ENCODE data around the gene ARHGAP21. TPM values are rescaled to one million over a fixed set of nuclear protein-coding genes. Genes with fewer than 3 reads are reported as not detected.
A peak's percentile ranks its signal among the peaks of the same experiment; 100 is the strongest.

ARHGAP21 gene
- total and polyA plus RNA-seq, 9 of the 15 experiments (the other 6 are each of a cell fraction or from before 2014, with no cell fraction given), result 13.6 to 145 (median 60.8) TPM

DNA sequence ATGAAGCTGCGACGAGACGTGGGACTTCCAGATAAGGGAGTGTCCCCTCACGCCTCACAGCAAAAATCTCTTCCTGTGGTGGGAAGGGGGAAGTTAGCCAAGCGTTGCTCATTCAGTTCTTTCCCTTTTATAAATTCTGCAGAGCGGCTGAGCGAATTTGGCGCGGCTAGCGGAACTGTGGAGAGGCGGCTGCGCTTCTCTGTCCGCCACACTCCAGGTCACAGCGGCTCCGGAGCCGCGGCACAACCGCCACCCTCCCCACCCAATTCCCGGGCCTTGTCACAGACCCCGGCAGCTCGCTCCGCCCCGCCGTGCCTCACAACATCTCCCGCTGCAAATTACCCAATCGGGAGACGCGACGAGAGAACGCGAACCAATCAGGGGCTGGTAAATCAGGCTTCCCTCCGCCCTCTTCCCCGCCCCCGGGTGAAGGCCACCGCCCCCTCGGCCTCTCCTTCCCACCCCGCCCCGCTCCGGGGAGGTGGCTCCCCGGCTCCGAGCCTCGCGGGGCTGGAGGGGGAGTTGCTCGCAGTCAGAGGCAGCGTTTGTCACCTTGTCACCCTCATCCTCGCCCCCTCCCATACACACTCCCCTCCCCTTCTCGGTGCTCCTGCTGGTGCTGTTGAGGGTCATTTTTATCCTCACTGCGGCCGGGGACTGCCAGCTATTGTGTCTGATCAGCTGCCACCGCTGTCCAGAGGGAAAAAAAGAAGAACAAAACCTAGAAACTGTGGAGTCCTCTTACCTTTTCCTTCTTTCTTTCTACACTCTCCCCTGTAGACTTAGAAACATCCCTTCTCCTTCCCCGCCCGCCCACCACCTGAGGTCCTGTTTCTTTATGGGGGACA is 918 bp upstream of the ARHGAP21 start (continued):
- TF ChIP-seq TCF3 (CRISPR knock-in tag; IDR thresholded peaks at IDR 0.05), result no peak
- TF ChIP-seq EP400 (IDR thresholded peaks at IDR 0.05), result peak; percentile 62
- no peak for TF ChIP-seq ZNF695 (CRISPR knock-in tag; IDR thresholded peaks at IDR 0.05)
- no peak for TF ChIP-seq SETDB1 (IDR thresholded peaks at IDR 0.05; ENCODE audit: low read length)
- peak; percentile 87 for TF ChIP-seq HDAC2 (IDR thresholded peaks at IDR 0.05)
- peak; percentile 23 for TF ChIP-seq NFYB (IDR thresholded peaks at IDR 0.05; ENCODE audit: extremely low read depth, insufficient read length)
- peak in 1 of 2 experiments; percentile 22; a peak in 1 of 4 replicates for TF ChIP-seq HDAC1 (IDR thresholded peaks at IDR 0.05)
- TF ChIP-seq RAD21 (CRISPR knock-in tag; conservative IDR thresholded peaks at IDR 0.05 in 1 of 2, IDR thresholded peaks at IDR 0.05 in 1 of 2), result peak in 1 of 2 experiments; percentile 16; a peak in 1 of 4 replicates
- TF ChIP-seq, protein P1, sequence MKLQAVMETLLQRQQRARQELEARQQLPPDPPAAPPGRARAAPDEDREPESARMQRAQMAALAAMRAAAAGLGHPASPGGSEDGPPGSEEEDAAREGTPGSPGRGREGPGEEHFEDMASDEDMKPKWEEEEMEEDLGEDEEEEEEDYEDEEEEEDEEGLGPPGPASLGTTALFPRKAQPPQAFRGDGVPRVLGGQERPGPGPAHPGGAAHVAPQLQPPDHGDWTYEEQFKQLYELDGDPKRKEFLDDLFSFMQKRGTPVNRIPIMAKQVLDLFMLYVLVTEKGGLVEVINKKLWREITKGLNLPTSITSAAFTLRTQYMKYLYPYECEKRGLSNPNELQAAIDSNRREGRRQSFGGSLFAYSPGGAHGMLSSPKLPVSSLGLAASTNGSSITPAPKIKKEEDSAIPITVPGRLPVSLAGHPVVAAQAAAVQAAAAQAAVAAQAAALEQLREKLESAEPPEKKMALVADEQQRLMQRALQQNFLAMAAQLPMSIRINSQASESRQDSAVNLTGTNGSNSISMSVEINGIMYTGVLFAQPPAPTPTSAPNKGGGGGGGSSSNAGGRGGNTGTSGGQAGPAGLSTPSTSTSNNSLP (IDR thresholded peaks at IDR 0.05; ENCODE audit: borderline replicate concordance, low read depth, low read length), result no peak
- no peak for TF ChIP-seq ZC3H8 (IDR thresholded peaks at IDR 0.05)
- no peak for TF ChIP-seq NR2C2 (CRISPR knock-in tag; IDR thresholded peaks at IDR 0.05)
- TF ChIP-seq NR2C2 (tag; IDR thresholded peaks at IDR 0.05), result no peak; the same call in 1 of the 2 replicates
- no peak for TF ChIP-seq ZNF133 (CRISPR knock-in tag; IDR thresholded peaks at IDR 0.05)
- peak; percentile 54 to 59 for TF ChIP-seq NRF1 (conservative IDR thresholded peaks at IDR 0.05 in 1 of 2, IDR thresholded peaks at IDR 0.05 in 1 of 2)
- peak in 2 of 3 experiments; percentile 20 to 71 for TF ChIP-seq YY1 (IDR thresholded peaks at IDR 0.05; ENCODE audit: borderline replicate concordance in 1 of 3, control insufficient read depth in 1 of 3, extremely low read depth in 1 of 3, insufficient read depth in 3 of 3, insufficient read length in 1 of 3, insufficient replicate concordance in 2 of 3, low read depth in 1 of 3, low read length in 2 of 3)
- no peak for TF ChIP-seq ZNF23 (CRISPR knock-in tag; IDR thresholded peaks at IDR 0.05)
- TF ChIP-seq, protein P2, sequence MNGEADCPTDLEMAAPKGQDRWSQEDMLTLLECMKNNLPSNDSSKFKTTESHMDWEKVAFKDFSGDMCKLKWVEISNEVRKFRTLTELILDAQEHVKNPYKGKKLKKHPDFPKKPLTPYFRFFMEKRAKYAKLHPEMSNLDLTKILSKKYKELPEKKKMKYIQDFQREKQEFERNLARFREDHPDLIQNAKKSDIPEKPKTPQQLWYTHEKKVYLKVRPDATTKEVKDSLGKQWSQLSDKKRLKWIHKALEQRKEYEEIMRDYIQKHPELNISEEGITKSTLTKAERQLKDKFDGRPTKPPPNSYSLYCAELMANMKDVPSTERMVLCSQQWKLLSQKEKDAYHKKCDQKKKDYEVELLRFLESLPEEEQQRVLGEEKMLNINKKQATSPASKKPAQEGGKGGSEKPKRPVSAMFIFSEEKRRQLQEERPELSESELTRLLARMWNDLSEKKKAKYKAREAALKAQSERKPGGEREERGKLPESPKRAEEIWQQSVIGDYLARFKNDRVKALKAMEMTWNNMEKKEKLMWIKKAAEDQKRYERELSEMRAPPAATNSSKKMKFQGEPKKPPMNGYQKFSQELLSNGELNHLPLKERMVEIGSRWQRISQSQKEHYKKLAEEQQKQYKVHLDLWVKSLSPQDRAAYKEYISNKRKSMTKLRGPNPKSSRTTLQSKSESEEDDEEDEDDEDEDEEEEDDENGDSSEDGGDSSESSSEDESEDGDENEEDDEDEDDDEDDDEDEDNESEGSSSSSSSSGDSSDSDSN (IDR thresholded peaks at IDR 0.05; ENCODE audit: borderline replicate concordance in 1 of 2, low read depth in 2 of 2, low read length in 2 of 2), result peak; percentile 62 to 84; a peak in 3 of 4 replicates
- TF ChIP-seq, protein P3, sequence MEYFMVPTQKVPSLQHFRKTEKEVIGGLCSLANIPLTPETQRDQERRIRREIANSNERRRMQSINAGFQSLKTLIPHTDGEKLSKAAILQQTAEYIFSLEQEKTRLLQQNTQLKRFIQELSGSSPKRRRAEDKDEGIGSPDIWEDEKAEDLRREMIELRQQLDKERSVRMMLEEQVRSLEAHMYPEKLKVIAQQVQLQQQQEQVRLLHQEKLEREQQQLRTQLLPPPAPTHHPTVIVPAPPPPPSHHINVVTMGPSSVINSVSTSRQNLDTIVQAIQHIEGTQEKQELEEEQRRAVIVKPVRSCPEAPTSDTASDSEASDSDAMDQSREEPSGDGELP (CRISPR knock-in tag; IDR thresholded peaks at IDR 0.05; ENCODE audit: borderline replicate concordance), result peak; percentile 25; the same call in 1 of the 2 replicates
- peak; percentile 84 for TF ChIP-seq FOS (IDR thresholded peaks at IDR 0.05; ENCODE audit: extremely low read depth, insufficient read length)
- no peak for TF ChIP-seq MTA1 (IDR thresholded peaks at IDR 0.05; ENCODE audit: borderline replicate concordance)
- no peak for TF ChIP-seq RBM17 (IDR thresholded peaks at IDR 0.05; ENCODE audit: borderline replicate concordance, low read depth, low read length)
- peak; percentile 46; the same call in 1 of the 2 replicates for TF ChIP-seq ARID1B (IDR thresholded peaks at IDR 0.05)
